ENCODE data around the gene PDGFD.

DNA sequence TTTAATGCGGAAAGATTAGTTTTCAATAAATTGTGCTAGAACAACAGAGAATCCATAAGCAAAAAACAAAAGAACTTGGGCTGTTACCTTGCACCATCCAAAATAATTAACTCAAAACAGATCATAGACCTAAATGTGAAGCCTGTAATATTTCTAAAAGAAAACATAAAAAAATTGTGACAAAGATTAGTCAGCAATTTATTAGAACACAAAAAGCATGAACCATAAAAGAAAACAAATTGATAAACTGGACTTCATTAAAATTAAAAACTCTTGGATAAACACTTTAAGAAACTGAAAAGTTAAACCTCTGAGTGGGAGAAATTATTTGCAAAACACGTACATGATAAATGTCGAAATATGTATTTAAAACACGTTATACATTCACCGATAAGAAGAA is 106.0 kb downstream of the PDGFD start:
- TF ChIP-seq POLR2AphosphoS5 (IDR thresholded peaks at IDR 0.05; ENCODE audit: insufficient read depth, low read depth, low read length), result no peak
- TF ChIP-seq EZH2 (IDR thresholded peaks at IDR 0.05; ENCODE audit: borderline replicate concordance, low read depth, low read length, severe bottlenecking), result no peak
- TF ChIP-seq, protein P1, sequence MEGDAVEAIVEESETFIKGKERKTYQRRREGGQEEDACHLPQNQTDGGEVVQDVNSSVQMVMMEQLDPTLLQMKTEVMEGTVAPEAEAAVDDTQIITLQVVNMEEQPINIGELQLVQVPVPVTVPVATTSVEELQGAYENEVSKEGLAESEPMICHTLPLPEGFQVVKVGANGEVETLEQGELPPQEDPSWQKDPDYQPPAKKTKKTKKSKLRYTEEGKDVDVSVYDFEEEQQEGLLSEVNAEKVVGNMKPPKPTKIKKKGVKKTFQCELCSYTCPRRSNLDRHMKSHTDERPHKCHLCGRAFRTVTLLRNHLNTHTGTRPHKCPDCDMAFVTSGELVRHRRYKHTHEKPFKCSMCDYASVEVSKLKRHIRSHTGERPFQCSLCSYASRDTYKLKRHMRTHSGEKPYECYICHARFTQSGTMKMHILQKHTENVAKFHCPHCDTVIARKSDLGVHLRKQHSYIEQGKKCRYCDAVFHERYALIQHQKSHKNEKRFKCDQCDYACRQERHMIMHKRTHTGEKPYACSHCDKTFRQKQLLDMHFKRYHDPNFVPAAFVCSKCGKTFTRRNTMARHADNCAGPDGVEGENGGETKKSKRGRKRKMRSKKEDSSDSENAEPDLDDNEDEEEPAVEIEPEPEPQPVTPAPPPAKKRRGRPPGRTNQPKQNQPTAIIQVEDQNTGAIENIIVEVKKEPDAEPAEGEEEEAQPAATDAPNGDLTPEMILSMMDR (IDR thresholded peaks at IDR 0.05; ENCODE audit: extremely low read depth in 1 of 2, insufficient read depth in 1 of 2, low read depth in 1 of 2, low read length in 2 of 2), result no peak
- no peak for TF ChIP-seq JUN (IDR thresholded peaks at IDR 0.05; ENCODE audit: borderline replicate concordance, insufficient read depth, insufficient read length, low read depth)
- TF ChIP-seq POLR2A (IDR thresholded peaks at IDR 0.05; ENCODE audit: low read depth, low read length), result no peak
- TF ChIP-seq MYC (IDR thresholded peaks at IDR 0.05; ENCODE audit: low read depth, low read length), result no peak
- TF ChIP-seq, protein P2, sequence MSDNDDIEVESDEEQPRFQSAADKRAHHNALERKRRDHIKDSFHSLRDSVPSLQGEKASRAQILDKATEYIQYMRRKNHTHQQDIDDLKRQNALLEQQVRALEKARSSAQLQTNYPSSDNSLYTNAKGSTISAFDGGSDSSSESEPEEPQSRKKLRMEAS (IDR thresholded peaks at IDR 0.05; ENCODE audit: insufficient read depth, insufficient read length), result no peak
- TF ChIP-seq FOS (IDR thresholded peaks at IDR 0.05; ENCODE audit: borderline replicate concordance, insufficient read depth, low read length), result no peak
- no peak for TF ChIP-seq GATA2 (IDR thresholded peaks at IDR 0.05; ENCODE audit: insufficient read depth, insufficient read length, low read depth, low read length)

Measured in endothelial cell of umbilical vein (primary cell).